ENCODE measurements around the gene TP53BP2.

Gene TP53BP2

GRCh38 chr1:223796210-223796609 lies 49.5 kb downstream of the TP53BP2 start:
- DNase-seq: peak in 1 of 14 donors; percentile 43

- DNase-seq: no peak
These were observed 51.4 kb downstream of the TP53BP2 start for GRCh38 chr1:223794136-223794880.

- no peak for DNase-seq
These were observed 52.0 kb downstream of the TP53BP2 start for GRCh38 chr1:223793716-223794115.

GRCh38 chr1:223792046-223792445 lies 53.7 kb downstream of the TP53BP2 start:
- DNase-seq: no peak

GRCh38 chr1:223788746-223789415 lies 56.9 kb downstream of the TP53BP2 start:
- DNase-seq: no peak

GRCh38 chr1:223785808-223786207 lies 59.9 kb downstream of the TP53BP2 start:
- no peak for DNase-seq

GRCh38 chr1:223784541-223784940 lies 61.2 kb downstream of the TP53BP2 start:
- DNase-seq: no peak

GRCh38 chr1:223783676-223784075 lies 62.1 kb downstream of the TP53BP2 start:
- DNase-seq: no peak

GRCh38 chr1:223780949-223781348 lies 64.8 kb downstream of the TP53BP2 start:
- peak in 1 of 14 donors; percentile 36 for DNase-seq

- DNase-seq: no peak
These were observed 65.4 kb downstream of the TP53BP2 start for GRCh38 chr1:223780318-223780717.

- DNase-seq: no peak
These were observed 68.8 kb downstream of the TP53BP2 start for GRCh38 chr1:223776826-223777454.

GRCh38 chr1:223776075-223776814 lies 69.5 kb downstream of the TP53BP2 start:
- DNase-seq: no peak

- DNase-seq: no peak
These were observed 70.1 kb downstream of the TP53BP2 start for GRCh38 chr1:223775711-223776074.

GRCh38 chr1:223775054-223775453 lies 70.7 kb downstream of the TP53BP2 start:
- DNase-seq: no peak

- no peak for DNase-seq
These were observed 71.5 kb downstream of the TP53BP2 start for GRCh38 chr1:223774134-223774814.

GRCh38 chr1:223772771-223773160 lies 73.0 kb downstream of the TP53BP2 start:
- DNase-seq: no peak

GRCh38 chr1:223771814-223772770 lies 73.7 kb downstream of the TP53BP2 start:
- DNase-seq: peak in 4 of 14 donors; percentile 12 to 41 (median 37)

GRCh38 chr1:223771469-223771813 lies 74.3 kb downstream of the TP53BP2 start:
- peak in 2 of 14 donors; percentile 15 to 35 for DNase-seq

GRCh38 chr1:223770621-223771315 lies 75.0 kb downstream of the TP53BP2 start:
- DNase-seq: no peak

GRCh38 chr1:223765719-223766340 lies 79.9 kb downstream of the TP53BP2 start:
- peak in 1 of 14 donors; percentile 72 for DNase-seq

Measured in C1 segment of cervical spinal cord (tissue), 14 donors.